ENCODE measurements around the gene GPC6.

The GPC6 gene

DNA sequence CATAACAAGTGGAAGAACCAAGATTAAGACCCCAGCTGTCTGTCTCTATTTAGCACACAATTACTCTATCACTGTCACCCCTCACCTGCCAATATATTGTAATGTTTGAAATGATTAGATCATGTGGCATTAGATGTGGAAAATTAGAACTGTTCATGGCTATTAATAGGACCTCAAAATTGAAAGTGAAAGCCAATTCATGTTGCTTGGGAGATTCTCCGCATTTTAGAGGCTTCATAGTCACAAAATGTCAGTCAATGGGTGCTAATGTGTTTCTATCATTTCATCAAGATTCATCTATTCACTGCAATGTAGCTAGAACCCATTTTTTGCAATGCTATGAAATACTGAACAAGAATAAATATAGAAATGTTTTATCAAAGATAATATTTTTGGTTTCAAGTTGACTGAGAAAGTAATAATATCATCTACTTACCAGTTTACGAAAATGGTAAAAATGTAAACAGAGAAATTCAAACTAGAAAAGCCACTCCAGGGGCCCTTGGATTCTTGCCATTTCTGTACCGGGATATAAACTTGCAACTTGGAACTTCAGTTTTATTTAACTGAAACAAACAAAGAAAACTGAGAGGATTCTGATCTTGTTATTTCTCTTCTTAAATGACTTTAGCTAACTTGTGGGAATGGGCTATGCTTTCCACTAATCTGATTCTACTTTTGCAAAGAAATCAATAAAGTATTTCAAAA is 864.3 kb downstream of the GPC6 start:
- WGBS (ENCODE audit: extremely low coverage, insufficient coverage, low lambda C conversion rate) = no CpG with 5 or more reads among the region's 3 CpGs
- Histone ChIP-seq H2BK120ac (ENCODE audit: low read depth, low read length) (no peak overlapping the region), H3K79me1 (ENCODE audit: low read length) (no peaks in the 10 kb centered on the region), H3K79me2 (ENCODE audit: control insufficient read depth, insufficient read depth, low read length) (no peaks in the 10 kb centered on the region), H3K4me1 (ENCODE audit: control insufficient read depth, low read depth, low read length) (no peaks in the 10 kb centered on the region), H4K8ac (ENCODE audit: low read depth, low read length) (no peak overlapping the region), H3K56ac (ENCODE audit: low read length) (no peak overlapping the region), H3K27ac (ENCODE audit: low read depth, low read length) (no peak overlapping the region), H4K5ac (ENCODE audit: low read length) (no peak overlapping the region), H3K4me2 (ENCODE audit: low read length) (no peak overlapping the region), H3K9ac (ENCODE audit: low read length) (no peak overlapping the region), H3K18ac (ENCODE audit: low read length) (no peak overlapping the region), H3K4ac (ENCODE audit: low read depth, low read length) (no peak overlapping the region), H2BK5ac (ENCODE audit: low read length) (no peak overlapping the region), H2BK15ac (replicated peaks; ENCODE audit: low read depth) (no peak overlapping the region), H3K27me3 (ENCODE audit: insufficient read depth, low read length, poor library complexity) (no peaks in the 10 kb centered on the region), H2AK5ac (ENCODE audit: low read length) (no peak overlapping the region), H3K23ac (ENCODE audit: low read length) (no peak overlapping the region), H3K4me3 (ENCODE audit: low read length) (no peak overlapping the region), H3K36me3 (ENCODE audit: control insufficient read depth, insufficient read depth, low read length) (no peaks in the 10 kb centered on the region)
- DNase-seq = no peak

DNA sequence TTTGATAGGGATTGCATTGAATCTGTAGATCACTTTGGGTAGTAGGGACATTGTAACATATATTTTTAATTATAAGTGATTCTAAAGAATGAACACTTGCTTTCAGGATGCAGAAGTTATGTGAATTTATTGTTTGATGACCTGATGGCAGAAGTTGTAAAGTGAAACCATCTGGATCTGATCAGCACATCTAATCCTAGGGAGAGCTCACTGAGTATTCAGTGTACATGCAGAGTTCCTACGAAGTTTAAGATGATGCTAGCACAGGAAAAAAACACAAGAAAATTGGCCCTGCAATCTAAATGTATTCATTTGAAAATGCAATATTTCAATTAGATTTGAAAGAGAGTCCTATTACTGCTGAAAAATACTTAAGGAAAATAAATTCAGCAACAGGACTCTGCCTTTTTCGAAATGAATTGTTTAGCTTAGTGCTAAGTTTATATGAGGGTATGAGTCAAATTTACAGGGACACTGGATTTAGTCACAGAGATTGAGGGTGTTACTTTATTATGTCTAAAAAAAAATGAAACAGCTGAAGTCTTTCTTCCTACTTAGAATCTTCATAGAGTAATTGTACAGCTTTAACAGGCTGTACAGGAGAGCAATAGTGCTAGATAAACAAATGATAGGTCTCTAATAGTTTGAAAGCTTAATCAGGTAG is 867.2 kb downstream of the GPC6 start:
- no peaks in the 10 kb centered on the region for H3K36me3 ChIP-seq (ENCODE audit: control insufficient read depth, insufficient read depth, low read length)
- H3K4me3 ChIP-seq (ENCODE audit: low read length) = no peak overlapping the region
- no peak overlapping the region for H2BK120ac ChIP-seq (ENCODE audit: low read depth, low read length)
- no peak overlapping the region for H3K18ac ChIP-seq (ENCODE audit: low read length)
- no peak overlapping the region for H4K8ac ChIP-seq (ENCODE audit: low read depth, low read length)
- H3K4ac ChIP-seq (ENCODE audit: low read depth, low read length) = no peak overlapping the region
- no peak for DNase-seq
- H2BK5ac ChIP-seq (ENCODE audit: low read length) = no peak overlapping the region
- no peak overlapping the region for H3K23ac ChIP-seq (ENCODE audit: low read length)
- H3K27me3 ChIP-seq (ENCODE audit: insufficient read depth, low read length, poor library complexity) = no peaks in the 10 kb centered on the region
- no peaks in the 10 kb centered on the region for H3K79me1 ChIP-seq (ENCODE audit: low read length)
- no peak overlapping the region for H2AK5ac ChIP-seq (ENCODE audit: low read length)
- H3K4me1 ChIP-seq (ENCODE audit: control insufficient read depth, low read depth, low read length) = no peaks in the 10 kb centered on the region
- no peak overlapping the region for H3K56ac ChIP-seq (ENCODE audit: low read length)
- no CpG with 5 or more reads among the region's 2 CpGs for WGBS (ENCODE audit: extremely low coverage, insufficient coverage, low lambda C conversion rate)
- no peaks in the 10 kb centered on the region for H3K79me2 ChIP-seq (ENCODE audit: control insufficient read depth, insufficient read depth, low read length)
- no peak overlapping the region for H4K5ac ChIP-seq (ENCODE audit: low read length)
- H3K27ac ChIP-seq (ENCODE audit: low read depth, low read length) = no peak overlapping the region
- H2BK15ac ChIP-seq (replicated peaks; ENCODE audit: low read depth) = no peak overlapping the region
- H3K9ac ChIP-seq (ENCODE audit: low read length) = no peak overlapping the region
- H3K4me2 ChIP-seq (ENCODE audit: low read length) = no peak overlapping the region

DNA sequence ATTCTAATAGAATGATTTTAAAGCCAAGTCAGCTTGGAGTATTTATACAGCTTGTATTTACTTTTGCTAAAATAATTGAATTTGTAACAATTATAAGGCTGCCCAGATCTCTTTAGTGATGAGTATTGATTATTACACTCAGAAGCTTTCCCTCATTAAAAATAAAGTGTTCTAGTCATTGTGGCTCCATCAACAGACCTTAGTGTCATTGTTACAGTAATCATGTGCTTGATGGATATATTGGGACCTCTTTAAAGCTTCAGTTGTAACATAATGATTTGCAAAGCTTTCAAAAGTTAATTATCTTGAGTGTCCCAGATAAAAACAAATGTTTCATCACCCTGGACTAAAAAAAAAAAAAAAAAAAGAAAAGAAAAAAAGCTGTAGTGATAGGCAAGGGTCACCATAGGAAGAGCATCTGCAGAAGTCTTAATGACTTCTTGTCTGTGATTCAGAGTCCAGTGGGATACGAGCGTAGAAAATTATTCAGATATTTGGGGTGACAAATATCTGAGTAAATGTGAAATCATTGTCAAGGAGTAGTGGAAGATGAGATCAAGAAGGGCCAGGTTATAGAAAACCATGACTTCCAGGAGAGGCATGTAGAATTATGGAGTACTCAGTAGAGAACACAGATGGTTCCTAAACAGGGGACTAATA is 883.2 kb downstream of the GPC6 start:
- no peak overlapping the region for H2AK5ac ChIP-seq (ENCODE audit: low read length)
- H3K4ac ChIP-seq (ENCODE audit: low read depth, low read length) = no peak overlapping the region
- H3K27me3 ChIP-seq (ENCODE audit: insufficient read depth, low read length, poor library complexity) = no peaks in the 10 kb centered on the region
- no peak overlapping the region for H3K4me2 ChIP-seq (ENCODE audit: low read length)
- H3K36me3 ChIP-seq (ENCODE audit: control insufficient read depth, insufficient read depth, low read length) = no peaks in the 10 kb centered on the region
- H3K4me1 ChIP-seq (ENCODE audit: control insufficient read depth, low read depth, low read length) = peaks cover 2% of the 10 kb centered on the region
- H2BK15ac ChIP-seq (replicated peaks; ENCODE audit: low read depth) = no peak overlapping the region
- no peak overlapping the region for H2BK5ac ChIP-seq (ENCODE audit: low read length)
- H4K5ac ChIP-seq (ENCODE audit: low read length) = no peak overlapping the region
- no peak overlapping the region for H3K23ac ChIP-seq (ENCODE audit: low read length)
- no peak for DNase-seq
- H4K8ac ChIP-seq (ENCODE audit: low read depth, low read length) = no peak overlapping the region
- no peak overlapping the region for H3K18ac ChIP-seq (ENCODE audit: low read length)
- no peaks in the 10 kb centered on the region for H3K79me1 ChIP-seq (ENCODE audit: low read length)
- no peak overlapping the region for H3K9ac ChIP-seq (ENCODE audit: low read length)
- H3K79me2 ChIP-seq (ENCODE audit: control insufficient read depth, insufficient read depth, low read length) = no peaks in the 10 kb centered on the region
- H2BK120ac ChIP-seq (ENCODE audit: low read depth, low read length) = no peak overlapping the region
- no peak overlapping the region for H3K27ac ChIP-seq (ENCODE audit: low read depth, low read length)
- no peak overlapping the region for H3K56ac ChIP-seq (ENCODE audit: low read length)
- H3K4me3 ChIP-seq (ENCODE audit: low read length) = no peak overlapping the region
- WGBS (ENCODE audit: extremely low coverage, insufficient coverage, low lambda C conversion rate) = no CpG with 5 or more reads among the region's 2 CpGs

DNA sequence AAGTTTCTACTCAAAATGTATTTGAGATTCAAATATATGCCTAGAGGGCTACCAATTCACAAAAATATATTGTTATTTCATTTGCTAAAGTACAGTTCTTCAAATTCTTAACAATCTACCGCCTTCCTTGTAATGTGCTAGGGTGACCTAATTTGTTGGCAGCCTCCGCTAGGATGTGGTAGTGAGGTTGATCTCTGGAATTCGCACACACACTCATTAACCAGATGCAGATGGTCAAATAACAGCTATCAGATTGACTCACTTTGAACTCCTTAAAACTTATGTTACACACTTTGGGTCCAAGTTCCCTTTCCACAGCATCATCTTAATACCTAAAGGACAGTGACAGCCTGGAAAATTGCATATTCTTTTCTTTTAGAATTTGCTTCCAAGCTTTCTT is 885.6 kb downstream of the GPC6 start:
- WGBS (ENCODE audit: extremely low coverage, insufficient coverage, low lambda C conversion rate) = no CpG with 5 or more reads among the region's 3 CpGs
- no peak overlapping the region for H3K9ac ChIP-seq (ENCODE audit: low read length)

DNA sequence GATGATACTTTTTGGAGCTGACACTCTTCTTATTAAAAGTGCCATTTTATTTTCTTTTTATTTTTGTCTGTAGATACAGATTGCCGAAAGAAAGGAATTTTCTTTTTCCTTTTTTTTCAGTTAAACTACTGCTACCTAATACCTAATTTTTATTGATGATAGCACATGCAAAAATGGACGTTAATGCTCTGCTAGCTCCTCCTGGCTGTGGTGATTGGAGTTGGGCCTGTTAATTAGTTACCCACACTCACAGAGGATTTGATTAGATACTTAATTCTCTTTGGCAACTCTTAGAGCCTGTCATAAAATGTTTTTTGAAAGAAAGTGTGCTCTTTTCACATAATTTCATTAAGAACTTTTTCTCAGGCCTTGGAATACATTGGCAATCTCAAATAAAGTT is 886.1 kb downstream of the GPC6 start:
- no peak overlapping the region for H3K56ac ChIP-seq (ENCODE audit: low read length)
- no peak overlapping the region for H4K5ac ChIP-seq (ENCODE audit: low read length)
- H3K27me3 ChIP-seq (ENCODE audit: insufficient read depth, low read length, poor library complexity) = no peaks in the 10 kb centered on the region
- H3K27ac ChIP-seq (ENCODE audit: low read depth, low read length) = no peak overlapping the region
- no peak overlapping the region for H3K18ac ChIP-seq (ENCODE audit: low read length)
- no peak overlapping the region for H3K4ac ChIP-seq (ENCODE audit: low read depth, low read length)
- no peak overlapping the region for H3K4me2 ChIP-seq (ENCODE audit: low read length)
- no peak overlapping the region for H3K9ac ChIP-seq (ENCODE audit: low read length)
- peaks cover 2% of the 10 kb centered on the region for H3K4me1 ChIP-seq (ENCODE audit: control insufficient read depth, low read depth, low read length)
- H4K8ac ChIP-seq (ENCODE audit: low read depth, low read length) = no peak overlapping the region
- WGBS (ENCODE audit: extremely low coverage, insufficient coverage, low lambda C conversion rate) = no CpG with 5 or more reads among the region's 2 CpGs
- no peaks in the 10 kb centered on the region for H3K36me3 ChIP-seq (ENCODE audit: control insufficient read depth, insufficient read depth, low read length)
- H3K79me2 ChIP-seq (ENCODE audit: control insufficient read depth, insufficient read depth, low read length) = no peaks in the 10 kb centered on the region
- H2AK5ac ChIP-seq (ENCODE audit: low read length) = no peak overlapping the region
- H3K4me3 ChIP-seq (ENCODE audit: low read length) = no peak overlapping the region
- DNase-seq = peak; percentile 21
- no peak overlapping the region for H2BK5ac ChIP-seq (ENCODE audit: low read length)
- no peak overlapping the region for H3K23ac ChIP-seq (ENCODE audit: low read length)
- H2BK15ac ChIP-seq (replicated peaks; ENCODE audit: low read depth) = no peak overlapping the region
- no peaks in the 10 kb centered on the region for H3K79me1 ChIP-seq (ENCODE audit: low read length)
- H2BK120ac ChIP-seq (ENCODE audit: low read depth, low read length) = no peak overlapping the region

More for the DNA sequence above, 885.6 kb downstream of the GPC6 start:
- H2AK5ac ChIP-seq (ENCODE audit: low read length) = no peak overlapping the region
- H2BK15ac ChIP-seq (replicated peaks; ENCODE audit: low read depth) = no peak overlapping the region
- H3K4ac ChIP-seq (ENCODE audit: low read depth, low read length) = no peak overlapping the region
- peak; percentile 52 for DNase-seq
- no peak overlapping the region for H3K27ac ChIP-seq (ENCODE audit: low read depth, low read length)
- H2BK120ac ChIP-seq (ENCODE audit: low read depth, low read length) = no peak overlapping the region
- H3K4me1 ChIP-seq (ENCODE audit: control insufficient read depth, low read depth, low read length) = peaks cover 2% of the 10 kb centered on the region
- no peak overlapping the region for H4K5ac ChIP-seq (ENCODE audit: low read length)
- H3K36me3 ChIP-seq (ENCODE audit: control insufficient read depth, insufficient read depth, low read length) = no peaks in the 10 kb centered on the region
- no peak overlapping the region for H3K23ac ChIP-seq (ENCODE audit: low read length)
- H3K56ac ChIP-seq (ENCODE audit: low read length) = no peak overlapping the region
- H3K4me3 ChIP-seq (ENCODE audit: low read length) = no peak overlapping the region
- no peaks in the 10 kb centered on the region for H3K27me3 ChIP-seq (ENCODE audit: insufficient read depth, low read length, poor library complexity)
- H3K79me2 ChIP-seq (ENCODE audit: control insufficient read depth, insufficient read depth, low read length) = no peaks in the 10 kb centered on the region
- no peak overlapping the region for H4K8ac ChIP-seq (ENCODE audit: low read depth, low read length)
- no peak overlapping the region for H3K4me2 ChIP-seq (ENCODE audit: low read length)
- H3K18ac ChIP-seq (ENCODE audit: low read length) = no peak overlapping the region
- no peak overlapping the region for H2BK5ac ChIP-seq (ENCODE audit: low read length)
- no peaks in the 10 kb centered on the region for H3K79me1 ChIP-seq (ENCODE audit: low read length)

Measured in mesendoderm (in vitro differentiated cells).